Natural killer cell (primary cell): ENCODE measurements around the gene YLPM1. TPM values are rescaled to one million over a fixed set of nuclear protein-coding genes. Genes with fewer than 3 reads are reported as not detected.

Experiments
- ATAC-seq, 3 donors: fragments of 150-1000 bp in 2 of 3; fragments of 200-7000 bp in 1 of 3; cut with Tn5 transposase; 1 replicate in 1 of 3; 2 replicates in 2 of 3; pipeline ENCODE4 v1.10.0; 2021; ENCODE audit warnings: mild to moderate bottlenecking in 2 of 3, moderate library complexity in 2 of 3
- DNase-seq, 2 donors: peaks; one replicate each; pipeline versions ENCODE4 v3.0.0 to v3.0.0-alpha.2; 2013 to 2021; ENCODE audit warnings: mixed read lengths in 1 of 2
- H3K27ac ChIP-seq: one replicate; pipeline ENCODE4 v1.5.1; 2013; ENCODE audit warnings: mild to moderate bottlenecking, low read length
- H3K27me3 ChIP-seq: one replicate; pipeline ENCODE4 v1.6.1; 2013; ENCODE audit warnings: low read length; ENCODE audit not compliant: control insufficient read depth, insufficient read depth
- H3K36me3 ChIP-seq: one replicate; pipeline ENCODE4 v1.6.1; 2013; ENCODE audit warnings: low read length; ENCODE audit not compliant: control insufficient read depth, insufficient read depth
- H3K4me1 ChIP-seq: one replicate; pipeline ENCODE4 v1.6.1; 2013; ENCODE audit warnings: low read length; ENCODE audit not compliant: control insufficient read depth, insufficient read depth
- H3K4me3 ChIP-seq: one replicate; pipeline ENCODE4 v1.5.1; 2013; ENCODE audit warnings: low read length
- H3K9me3 ChIP-seq: one replicate; pipeline ENCODE4 v1.6.1; 2013; ENCODE audit warnings: low read length; ENCODE audit not compliant: control insufficient read depth, insufficient read depth
- H3K27ac Mint-ChIP-seq, 2 donors: one replicate each; pipeline ENCODE4 v1.8.0; 2022; ENCODE audit warnings: mild to moderate bottlenecking in 2 of 2, mixed read lengths in 2 of 2, moderate library complexity in 1 of 2
- H3K27me3 Mint-ChIP-seq, 2 donors: one replicate each; pipeline ENCODE4 v1.8.0; 2022; ENCODE audit warnings: low read depth in 2 of 2, mixed read lengths in 2 of 2
- H3K36me3 Mint-ChIP-seq: one replicate; pipeline ENCODE4 v1.8.0; 2022; ENCODE audit warnings: mixed read lengths
- H3K4me1 Mint-ChIP-seq, 2 donors: one replicate each; pipeline ENCODE4 v1.8.0; 2022; ENCODE audit warnings: mixed read lengths in 2 of 2
- H3K4me3 Mint-ChIP-seq: one replicate; pipeline ENCODE4 v1.8.0; 2022; ENCODE audit warnings: mild to moderate bottlenecking, moderate library complexity, mixed read lengths
- H3K9me3 Mint-ChIP-seq, 2 donors: one replicate each; pipeline ENCODE4 v1.8.0; 2022; ENCODE audit warnings: mixed read lengths in 2 of 2
- WGBS: methylation state at CpG from one replicate; pipeline ENCODE4 v1.1.7; 2013; ENCODE audit warnings: missing lambda C conversion rate; ENCODE audit not compliant: insufficient coverage; 5-methylcytosine and 5-hydroxymethylcytosine counted together
- intact Hi-C: fragments of 100-400 bp; cut with micrococcal nuclease; formaldehyde crosslinking; loops from one replicate; pipeline ENCODE4 v1.14.2; 2022
- total RNA-seq, 4 donors: library from RNA; stranded (reverse); fragments of 120-200 nt in 1 of 4; gene quantifications; one replicate each; pipeline versions ENCODE4 v1.2.3 to v1.2.4, GENCODE V29; 2013 to 2022
- TF ChIP-seq, protein P1 (sequence below): fragments of 200-600 bp; IDR thresholded peaks from one replicate; pipeline ENCODE4 v1.8.0; 2022; ENCODE audit warnings: antibody characterized with exemption

YLPM1 gene
- total RNA-seq, 3 donors from 2014 or later (not counting 1 experiment from before 2014, with no cell fraction given), result 86.1 to 101 (median 93.3) TPM

DNA sequence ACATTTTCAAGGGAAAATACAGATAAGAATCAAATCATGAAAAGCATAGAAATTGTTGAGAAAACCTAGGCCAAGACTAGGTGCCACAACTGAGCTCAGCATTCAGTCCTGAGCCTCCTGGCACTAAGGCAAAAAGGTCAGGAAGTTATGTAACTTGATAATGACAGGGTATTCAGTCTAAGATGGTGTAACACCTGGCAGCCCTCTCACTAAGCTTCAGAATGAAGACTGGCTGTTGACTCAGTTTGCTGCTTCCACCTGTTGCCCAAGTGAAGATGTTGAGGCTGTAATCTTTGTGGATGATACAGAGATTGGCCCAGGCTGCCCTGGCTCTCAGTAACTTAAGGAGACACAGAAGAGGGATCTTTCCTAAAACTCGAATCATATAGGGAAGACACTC is 93.2 kb downstream of the YLPM1 start:
- TF ChIP-seq, protein P1, sequence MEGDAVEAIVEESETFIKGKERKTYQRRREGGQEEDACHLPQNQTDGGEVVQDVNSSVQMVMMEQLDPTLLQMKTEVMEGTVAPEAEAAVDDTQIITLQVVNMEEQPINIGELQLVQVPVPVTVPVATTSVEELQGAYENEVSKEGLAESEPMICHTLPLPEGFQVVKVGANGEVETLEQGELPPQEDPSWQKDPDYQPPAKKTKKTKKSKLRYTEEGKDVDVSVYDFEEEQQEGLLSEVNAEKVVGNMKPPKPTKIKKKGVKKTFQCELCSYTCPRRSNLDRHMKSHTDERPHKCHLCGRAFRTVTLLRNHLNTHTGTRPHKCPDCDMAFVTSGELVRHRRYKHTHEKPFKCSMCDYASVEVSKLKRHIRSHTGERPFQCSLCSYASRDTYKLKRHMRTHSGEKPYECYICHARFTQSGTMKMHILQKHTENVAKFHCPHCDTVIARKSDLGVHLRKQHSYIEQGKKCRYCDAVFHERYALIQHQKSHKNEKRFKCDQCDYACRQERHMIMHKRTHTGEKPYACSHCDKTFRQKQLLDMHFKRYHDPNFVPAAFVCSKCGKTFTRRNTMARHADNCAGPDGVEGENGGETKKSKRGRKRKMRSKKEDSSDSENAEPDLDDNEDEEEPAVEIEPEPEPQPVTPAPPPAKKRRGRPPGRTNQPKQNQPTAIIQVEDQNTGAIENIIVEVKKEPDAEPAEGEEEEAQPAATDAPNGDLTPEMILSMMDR, result no peak
- no peak overlapping the region for H3K27ac Mint-ChIP-seq
- H3K27ac ChIP-seq, result no peak overlapping the region

DNA sequence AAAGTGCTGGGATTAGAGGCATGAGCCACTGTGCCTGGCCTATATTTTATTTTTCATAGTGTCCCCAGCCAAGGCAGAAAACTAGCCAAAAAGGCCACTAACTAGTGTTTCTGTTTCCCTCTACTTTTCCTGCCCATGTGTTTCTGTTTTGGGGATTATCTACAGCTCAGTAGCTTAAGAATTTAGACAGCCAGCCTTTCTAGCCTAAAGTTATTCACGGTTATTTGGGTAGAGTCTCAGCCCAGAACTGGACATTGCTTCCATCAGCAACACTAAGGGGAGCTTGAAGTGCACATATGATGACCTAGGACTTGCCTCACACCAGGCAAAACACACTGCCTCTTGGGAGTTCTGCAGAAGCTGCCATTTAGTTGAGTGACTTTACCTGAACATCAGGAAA is 94.9 kb downstream of the YLPM1 start:
- Histone ChIP-seq H3K4me1 (peaks cover 5% of the 10 kb centered on the region), H3K9me3 (no peaks in the 10 kb centered on the region), H3K27me3 (no peaks in the 10 kb centered on the region), H3K27ac (no peak overlapping the region), H3K36me3 (no peaks in the 10 kb centered on the region), H3K4me3 (no peak overlapping the region)
- intact Hi-C loops, result no loop called here
- WGBS, result 81% methylated on average over 1 of the region's 1 CpG
- DNase-seq (no peak), ATAC-seq (no peak)
- TF ChIP-seq, protein P1, result no peak
- peaks cover 0 to 9% of the 10 kb centered on the region in 2 donors for H3K4me1 Mint-ChIP-seq
- no peaks in the 10 kb centered on the region for H3K27me3 Mint-ChIP-seq
- H3K4me3 Mint-ChIP-seq, result no peak overlapping the region
- no peaks in the 10 kb centered on the region for H3K9me3 Mint-ChIP-seq
- no peaks in the 10 kb centered on the region for H3K36me3 Mint-ChIP-seq
- H3K27ac Mint-ChIP-seq, result no peak overlapping the region

More for the DNA sequence above, 93.2 kb downstream of the YLPM1 start:
- H3K9me3 ChIP-seq, result no peaks in the 10 kb centered on the region
- intact Hi-C loops, result no loop called here
- H3K4me1 ChIP-seq, result peaks cover 5% of the 10 kb centered on the region
- WGBS, result 82% methylated on average over 1 of the region's 1 CpG
- no peak overlapping the region for H3K4me3 ChIP-seq
- H3K36me3 ChIP-seq, result no peaks in the 10 kb centered on the region
- H3K36me3 Mint-ChIP-seq, result no peaks in the 10 kb centered on the region
- ATAC-seq (no peak), DNase-seq (no peak)
- H3K4me3 Mint-ChIP-seq, result no peak overlapping the region
- no peaks in the 10 kb centered on the region for H3K27me3 Mint-ChIP-seq
- no peaks in the 10 kb centered on the region for H3K9me3 Mint-ChIP-seq
- H3K27me3 ChIP-seq, result no peaks in the 10 kb centered on the region
- H3K4me1 Mint-ChIP-seq, result peaks cover 0 to 12% of the 10 kb centered on the region in 2 donors

DNA sequence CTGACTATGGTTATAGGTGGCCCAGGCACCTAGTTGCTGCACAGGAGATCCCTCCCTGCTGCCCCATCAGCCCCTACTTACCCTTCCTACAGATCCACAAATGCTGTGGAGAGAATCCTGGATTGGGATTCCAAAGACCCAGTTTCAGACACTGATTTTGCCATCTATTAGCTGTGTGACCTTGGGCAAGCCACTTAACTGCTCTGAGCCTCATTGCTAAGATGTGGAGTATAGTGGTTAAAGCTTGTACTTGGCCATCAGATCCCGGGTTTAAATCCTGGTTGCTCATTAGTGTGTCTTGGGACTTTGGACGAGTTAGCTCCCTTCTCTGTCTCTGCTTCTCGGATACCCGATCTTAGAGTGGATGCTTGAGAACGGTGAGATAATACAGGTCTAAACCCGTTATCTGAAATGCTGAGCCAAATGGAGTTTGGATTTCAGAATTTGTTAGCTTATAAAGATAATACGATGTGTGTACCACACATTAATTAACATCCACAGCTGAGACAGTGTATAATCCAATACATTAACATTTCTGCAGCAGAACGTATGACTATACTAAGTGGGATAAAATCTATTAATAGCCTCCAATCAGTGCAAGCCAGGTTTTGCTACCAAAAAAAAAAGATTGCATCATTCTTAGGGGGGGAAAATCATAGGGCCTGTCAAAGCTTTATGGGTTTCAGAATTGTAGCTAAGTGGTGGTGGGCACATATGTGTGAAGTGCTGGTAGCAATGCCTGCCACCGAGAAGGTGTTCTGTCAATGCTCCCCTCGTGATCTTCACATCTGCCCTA is 96.8 kb downstream of the YLPM1 start:
- Histone ChIP-seq H3K4me3 (no peak overlapping the region), H3K27me3 (no peaks in the 10 kb centered on the region), H3K9me3 (no peaks in the 10 kb centered on the region), H3K27ac (no peak overlapping the region), H3K36me3 (no peaks in the 10 kb centered on the region), H3K4me1 (peaks cover 5% of the 10 kb centered on the region)
- Mint-ChIP-seq H3K36me3 (no peaks in the 10 kb centered on the region), H3K4me3 (no peak overlapping the region), H3K27me3 (no peaks in the 10 kb centered on the region), H3K9me3 (no peaks in the 10 kb centered on the region), H3K27ac (no peak overlapping the region), H3K4me1 (peaks cover 0 to 7% of the 10 kb centered on the region in 2 donors)
- DNase-seq, result no peak
- ATAC-seq, result no peak
- TF ChIP-seq, protein P1, result no peak
- intact Hi-C loops, result loop anchor here (10.0 kb wide), 1 partner anchor 145 kb away; the partner anchor contains the start of gene EIF2B2
- 88% methylated on average over 8 of the region's 10 CpGs for WGBS
